Endometrial microvascular endothelial cells (primary cell): Measurements from ENCODE around the gene RGS16. TPM values are rescaled to one million over a fixed set of nuclear protein-coding genes. Genes with fewer than 3 reads are reported as not detected.
"Not testable (repeated sequence)": the region's sequence is repeated elsewhere in the genome, so short reads cannot be mapped to it uniquely, and the experiment has no call there.

ENCODE experiments used
- in situ Hi-C: cut with HindIII; loops from 2 replicates; pipeline ENCODE4 v1.10.0; 2017; ENCODE audit warnings: low sequenced_read_pairs, low pct_unique_long_range_greater_than_20kb; ENCODE audit errors: inconsistent ontology term
- total RNA-seq: library from RNA; depleted of rRNA; stranded (reverse); fragments of >200 nt; gene quantifications from one replicate; pipeline ENCODE4 v1.2.3, GENCODE V29; 2015; ENCODE audit errors: inconsistent ontology term

RGS16 gene, protein sequence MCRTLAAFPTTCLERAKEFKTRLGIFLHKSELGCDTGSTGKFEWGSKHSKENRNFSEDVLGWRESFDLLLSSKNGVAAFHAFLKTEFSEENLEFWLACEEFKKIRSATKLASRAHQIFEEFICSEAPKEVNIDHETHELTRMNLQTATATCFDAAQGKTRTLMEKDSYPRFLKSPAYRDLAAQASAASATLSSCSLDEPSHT
- total RNA-seq = not detected

DNA sequence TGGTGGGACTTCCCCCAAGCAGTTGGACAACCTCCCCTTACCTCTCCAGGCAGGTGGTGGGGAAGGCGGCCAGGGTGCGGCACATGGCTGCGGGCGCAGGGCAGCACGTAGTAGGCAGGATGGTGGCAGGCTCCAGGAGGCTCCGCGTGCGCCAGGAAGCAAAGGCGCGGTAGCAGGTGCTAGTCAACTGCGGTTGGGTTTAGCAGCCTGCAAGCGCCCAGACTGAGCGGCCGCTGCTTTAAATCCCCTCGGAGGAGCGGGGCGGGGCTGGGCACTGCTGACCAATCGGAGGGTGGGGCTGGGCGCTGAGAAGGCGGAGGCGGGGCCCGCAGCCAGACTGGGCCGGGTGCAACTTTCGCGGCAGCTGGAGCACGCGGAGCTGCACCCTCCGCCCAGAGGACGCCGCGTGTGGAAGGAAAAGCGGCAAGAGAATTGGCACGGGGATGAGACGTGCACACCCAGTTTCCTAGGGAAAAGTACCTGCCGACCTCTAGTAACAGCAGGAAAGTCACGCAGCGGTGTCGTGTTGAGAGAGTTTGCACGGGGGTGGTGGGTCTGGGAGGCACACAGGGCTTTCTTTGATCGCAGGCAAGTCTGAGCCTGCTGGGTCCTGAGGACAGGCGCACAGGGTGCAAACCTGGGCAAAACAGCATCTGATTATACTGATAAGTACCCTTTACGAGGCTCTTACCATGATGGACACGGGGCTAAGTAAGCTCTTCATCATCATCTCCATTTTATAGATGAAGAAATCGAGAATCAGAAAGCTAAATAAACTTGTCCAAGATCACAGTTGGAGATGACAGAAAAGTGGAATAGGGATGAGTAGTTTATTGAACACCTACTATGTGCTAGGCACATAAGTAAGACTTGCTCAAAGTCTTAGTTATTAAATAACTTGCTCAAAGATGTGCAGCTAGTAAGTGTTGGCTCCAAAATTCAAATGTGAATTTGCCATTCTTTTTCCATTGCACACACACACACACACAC is at the start of gene RGS16:
Gene RGS16, minus strand, starts transcription at position 215 of the 990 bp plus-strand sequence. Its CDS starts 130 bp downstream, at position 85.
- in situ Hi-C loops = no loop called here

- in situ Hi-C loops = no loop called here
Measured at GRCh38 chr1:182653986-182654385, 49.8 kb upstream of the RGS16 start.

DNA sequence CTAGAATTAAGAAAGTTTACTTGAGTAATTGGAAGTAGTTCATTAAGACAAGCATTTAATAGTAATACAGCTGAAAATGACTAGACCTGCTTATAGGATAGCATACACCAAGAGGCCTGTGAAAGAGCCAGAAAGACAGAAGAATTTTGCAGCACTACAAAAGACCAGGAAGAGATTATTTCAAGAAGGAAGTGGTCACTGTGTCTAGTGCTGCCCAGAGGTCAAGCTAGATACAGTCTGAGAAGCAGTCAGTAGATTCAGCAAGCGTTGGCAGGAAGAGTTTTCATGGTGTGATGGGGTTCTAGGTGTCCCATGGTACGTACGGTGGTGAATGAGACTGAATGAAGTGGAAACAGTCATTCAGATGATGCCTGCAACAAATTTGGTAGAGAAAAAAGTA is 48.7 kb upstream of the RGS16 start:
- in situ Hi-C loops = no loop called here

DNA sequence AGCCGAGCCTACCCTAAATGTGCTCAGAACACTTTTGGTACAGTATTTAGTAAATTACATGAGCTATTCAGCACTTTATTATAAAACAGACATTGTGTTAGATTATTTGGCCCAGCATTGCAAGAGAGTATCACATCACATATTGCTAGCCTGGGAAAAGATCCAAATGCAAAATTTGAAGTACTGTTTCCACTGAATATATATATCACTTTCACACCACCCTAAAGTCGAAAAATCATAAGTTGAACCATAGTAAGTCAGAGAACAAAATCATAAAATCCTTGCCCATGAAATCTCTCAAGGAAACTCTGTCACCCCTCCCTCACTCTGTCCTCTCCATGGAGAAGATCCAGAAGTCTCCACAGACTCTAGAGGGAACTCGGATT is 47.1 kb upstream of the RGS16 start:
- in situ Hi-C loops = no loop called here

DNA sequence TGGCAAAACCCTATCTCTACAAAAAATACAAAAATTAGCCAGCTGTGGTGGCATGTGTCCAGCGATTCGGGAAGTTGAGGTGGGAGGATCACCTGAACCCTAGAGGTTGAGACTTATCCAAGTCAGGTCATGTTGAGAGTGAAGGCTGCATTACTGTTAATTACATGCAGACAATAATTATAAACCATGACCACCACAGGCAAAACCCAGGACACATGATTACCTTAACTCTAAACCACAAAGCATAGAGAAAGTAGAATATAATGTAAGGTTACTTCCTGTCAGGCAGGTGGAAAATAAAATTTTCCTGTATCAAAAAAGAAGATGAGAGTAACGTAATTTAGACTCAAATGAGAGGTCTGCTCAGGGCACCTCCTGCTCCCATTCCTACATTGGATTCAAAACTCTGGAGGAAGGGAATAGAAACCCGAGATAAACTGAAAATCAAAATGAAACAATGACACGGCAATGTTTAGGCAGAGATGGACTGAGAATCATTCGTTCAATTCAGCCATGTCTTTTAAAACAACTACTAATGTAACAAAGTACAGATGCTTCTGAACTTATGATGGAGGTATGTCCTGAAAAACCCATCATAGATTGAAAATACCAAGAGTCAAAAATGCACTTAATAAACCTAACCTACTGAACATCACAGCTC is 46.6 kb upstream of the RGS16 start:
- in situ Hi-C loops = no loop called here

DNA sequence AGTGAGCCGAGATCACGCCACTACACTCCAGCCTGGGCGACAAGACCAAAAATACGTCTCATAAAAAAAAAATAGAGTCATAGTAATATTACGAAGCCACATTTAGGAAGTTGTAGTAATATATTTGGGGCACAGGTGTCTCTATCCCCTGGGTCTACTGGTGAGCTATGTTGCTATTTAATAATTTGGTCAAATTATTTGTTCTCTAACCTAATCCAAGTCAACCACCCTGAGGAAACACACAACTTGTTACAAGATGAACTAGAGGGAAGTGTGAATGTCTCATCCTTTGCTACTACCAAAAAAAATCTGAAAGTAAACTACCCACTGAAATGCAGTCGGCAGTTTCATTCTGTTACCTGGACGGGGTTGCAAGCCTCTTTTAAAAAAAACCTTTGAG is 44.9 kb upstream of the RGS16 start:
- in situ Hi-C loops = no loop called here

DNA sequence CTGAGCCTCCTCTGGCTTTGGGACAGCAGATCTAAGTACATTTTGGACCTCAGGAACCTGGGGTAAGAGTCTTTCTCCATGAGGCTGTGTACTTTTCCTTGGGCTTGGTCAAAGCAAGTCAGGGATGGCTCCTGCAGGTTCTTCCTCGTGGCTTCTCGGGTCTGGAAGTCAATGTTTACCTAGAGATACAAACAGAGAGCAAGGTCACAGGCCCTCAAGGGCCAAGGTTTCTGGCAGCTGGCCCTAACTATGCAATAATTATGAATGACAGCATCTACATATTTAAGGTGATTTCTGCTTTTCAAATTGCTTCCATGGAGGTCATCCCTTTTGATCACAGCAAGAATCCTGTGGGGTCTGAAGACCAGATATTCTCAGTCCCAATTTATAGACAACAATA is 42.5 kb upstream of the RGS16 start:
- in situ Hi-C loops = no loop called here

- in situ Hi-C loops = no loop called here
Measured at GRCh38 chr1:182644886-182645285, 40.7 kb upstream of the RGS16 start.

GRCh38 chr1:182643699-182644098 is 39.5 kb upstream of the RGS16 start:
- in situ Hi-C loops = no loop called here

- in situ Hi-C loops = no loop called here
Measured at GRCh38 chr1:182642461-182642860, 38.3 kb upstream of the RGS16 start.

DNA sequence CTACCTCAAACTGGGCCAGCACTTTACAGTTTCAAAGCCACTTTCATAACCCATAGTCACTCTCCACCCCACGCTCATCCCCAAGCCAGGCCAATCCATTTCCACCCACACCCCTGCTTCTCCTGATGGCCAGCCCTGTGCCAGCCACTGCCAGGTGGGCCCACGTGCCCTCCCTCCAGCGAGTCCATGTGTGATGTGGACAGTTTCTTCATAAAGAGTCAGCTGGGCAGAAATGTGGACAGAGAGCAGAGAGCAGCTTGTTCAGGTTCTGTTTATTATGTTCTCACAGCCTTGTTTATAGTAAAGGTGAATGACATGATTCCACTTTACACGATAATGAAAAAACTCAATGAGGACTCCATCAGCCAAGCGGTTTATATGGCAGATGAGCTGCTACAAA is 37.4 kb upstream of the RGS16 start:
- in situ Hi-C loops = no loop called here

GRCh38 chr1:182639330-182639729 is 35.1 kb upstream of the RGS16 start:
- in situ Hi-C loops = no loop called here

DNA sequence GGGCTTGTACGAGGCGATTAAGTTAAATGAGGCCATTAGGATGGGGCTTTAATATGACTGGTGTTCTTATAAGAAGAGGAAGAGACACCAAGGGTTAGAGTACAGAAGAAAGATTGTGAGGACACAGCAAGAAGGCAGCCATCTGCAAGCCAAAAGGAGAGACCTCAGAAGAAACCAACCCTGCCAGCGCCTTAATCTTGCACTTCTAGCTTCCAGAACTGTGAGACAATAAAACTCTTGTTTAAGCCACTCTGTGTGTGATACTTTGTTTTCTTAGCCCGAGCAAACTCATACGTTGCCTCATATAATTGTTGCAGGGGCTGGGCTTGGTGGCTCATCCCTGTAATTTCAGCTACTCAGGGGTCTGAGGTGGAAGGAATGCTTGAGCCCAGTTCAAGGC is 33.6 kb upstream of the RGS16 start:
- in situ Hi-C loops = no loop called here

DNA sequence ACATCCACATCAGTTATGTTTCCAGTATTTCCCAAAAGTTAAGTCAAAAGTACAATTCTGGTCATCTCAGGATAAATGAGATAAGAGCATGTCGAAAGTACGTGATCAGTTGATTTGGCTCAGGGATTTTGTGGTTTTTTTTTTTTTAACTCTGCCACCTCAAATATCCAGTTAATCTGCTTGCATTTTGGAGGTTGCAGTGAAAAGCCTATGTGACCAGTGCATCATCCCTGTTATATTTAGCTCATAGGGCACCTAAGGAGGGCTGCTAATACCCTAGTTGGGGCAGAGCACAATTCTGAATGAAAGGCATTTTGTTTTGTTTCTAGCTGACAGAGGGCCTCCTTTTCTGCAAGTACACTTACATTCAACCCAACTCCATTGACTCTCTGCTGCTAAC is 31.7 kb upstream of the RGS16 start:
- in situ Hi-C loops = no loop called here

- in situ Hi-C loops = no loop called here
Measured at GRCh38 chr1:182634306-182635072, 30.3 kb upstream of the RGS16 start.

DNA sequence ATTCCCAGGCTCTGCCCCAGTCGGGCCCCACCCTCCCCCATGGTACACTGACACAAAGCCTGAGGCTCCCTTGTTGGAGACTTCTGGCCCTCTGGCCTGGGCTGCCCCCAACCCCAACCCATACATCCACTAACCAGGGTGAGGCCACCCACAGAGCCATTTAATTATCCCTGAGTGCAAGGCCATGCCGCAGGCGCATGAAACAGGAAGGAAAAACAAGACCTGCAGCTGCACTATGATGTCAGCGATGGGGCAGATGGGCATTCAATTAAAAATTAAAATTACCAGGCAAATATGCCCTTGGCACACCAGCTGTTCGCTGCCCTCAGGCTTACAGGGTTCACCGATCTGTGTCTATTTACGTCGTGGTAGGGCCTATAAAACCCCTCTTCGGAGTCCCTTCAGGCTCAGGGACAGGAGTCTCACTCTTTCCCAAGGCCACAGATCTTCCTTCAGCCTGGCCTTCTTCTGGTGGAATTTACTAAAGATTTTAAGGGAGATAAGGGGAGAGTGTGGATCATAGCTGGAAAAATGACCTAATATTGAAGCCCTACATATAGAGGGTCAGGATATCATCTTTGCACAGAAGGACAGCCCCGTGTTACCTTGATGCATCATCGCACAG is 29.6 kb upstream of the RGS16 start:
- in situ Hi-C loops = no loop called here

DNA sequence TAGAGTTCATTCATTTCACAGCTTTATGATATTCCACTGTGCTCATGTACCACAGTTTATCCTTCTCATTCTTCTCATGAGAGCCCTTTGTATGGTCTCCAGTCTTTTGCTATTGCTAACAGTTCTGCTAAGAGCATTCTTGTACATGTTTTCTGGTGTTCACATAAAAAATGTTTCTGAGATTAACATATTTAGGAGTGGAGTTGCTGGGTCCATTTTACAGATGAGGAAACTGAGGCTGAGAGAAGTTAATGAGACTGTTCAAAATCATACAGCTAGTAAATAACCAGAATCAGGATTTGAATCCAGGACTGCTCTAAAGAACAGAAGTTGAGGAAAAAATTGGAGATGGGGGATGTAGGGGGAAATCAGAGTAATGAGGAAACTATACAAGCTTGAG is 28.8 kb upstream of the RGS16 start:
- in situ Hi-C loops = no loop called here

- in situ Hi-C loops = not testable (repeated sequence)
Measured at GRCh38 chr1:182632441-182632857, 28.3 kb upstream of the RGS16 start.

DNA sequence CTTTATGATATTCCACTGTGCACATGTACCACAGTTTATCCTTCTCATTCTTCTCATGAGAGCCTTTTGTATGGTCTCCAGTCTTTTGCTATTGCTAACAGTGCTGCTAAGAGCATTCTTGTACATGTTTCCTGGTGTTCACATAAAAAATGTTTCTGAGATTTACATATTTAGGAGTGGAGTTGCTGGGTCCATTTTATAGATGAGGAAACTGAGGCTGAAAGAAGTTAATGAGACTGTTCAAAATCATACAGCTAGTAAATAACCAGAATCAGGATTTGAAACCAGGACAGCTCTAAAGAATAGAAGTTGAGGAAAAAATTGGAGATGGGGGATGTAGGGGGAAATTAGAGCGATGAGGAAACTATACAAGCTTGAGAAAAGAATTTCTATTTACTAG is 27.8 kb upstream of the RGS16 start:
- in situ Hi-C loops = no loop called here
